ENCODE measurements around the gene ZBTB38. TPM values are rescaled to one million over a fixed set of nuclear protein-coding genes. Genes with fewer than 3 reads are reported as not detected.
A peak's percentile ranks its signal among the peaks of the same experiment; 100 is the strongest.

ZBTB38 gene
- total RNA-seq, 5 donors from 2014 or later (not counting 1 experiment from before 2014, with no cell fraction given) = 38.7 to 72.3 (median 58.2) TPM

DNA sequence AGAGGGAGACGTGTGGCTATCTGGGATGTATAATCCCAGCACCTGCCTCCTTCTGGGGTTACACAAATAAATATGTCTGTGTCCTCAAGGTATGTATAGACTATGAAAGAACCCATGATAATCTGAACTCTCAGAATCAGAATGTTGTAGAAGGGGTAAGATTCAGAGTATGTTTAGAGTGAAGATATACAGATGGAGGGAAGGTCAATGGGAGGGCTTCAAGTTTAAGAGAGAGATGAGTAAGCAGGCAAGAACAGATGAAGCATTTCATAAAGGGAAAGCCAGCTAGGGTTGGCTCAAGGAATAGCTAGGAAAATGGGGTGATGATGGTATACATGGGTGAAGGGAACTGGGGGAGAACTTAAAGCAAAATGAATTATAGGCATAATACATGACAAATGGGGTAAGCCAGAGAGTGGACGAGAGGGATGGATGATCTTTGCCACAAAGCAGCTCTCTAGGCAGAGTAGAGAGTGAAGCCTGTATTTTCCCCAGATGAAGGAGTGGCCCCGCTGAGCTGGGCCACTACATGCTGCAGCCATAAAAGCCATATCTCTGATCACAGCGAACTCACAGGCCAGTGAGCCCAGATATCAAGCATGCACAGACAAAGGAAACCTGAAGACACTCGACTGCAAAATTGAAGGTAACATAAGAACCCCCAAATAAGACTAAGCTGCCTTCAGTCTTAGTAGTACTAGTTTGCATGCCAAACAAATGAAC lies 15.9 kb upstream of the ZBTB38 start:
- H3K4me1 Mint-ChIP-seq = no peaks in the 10 kb centered on the region
- ChIA-PET CTCF (interaction anchor here (0.6 to 1.1 kb wide), 4 partner anchors 8 to 892 kb away, joined by 3 to 4 read pairs (median 4); no protein-coding TSS in a partner anchor), POLR2A (interaction anchor here (0.7 kb wide), 4 partner anchors 10 to 361 kb away, joined by 3 to 10 read pairs (median 9); no protein-coding TSS in a partner anchor)
- H3K4me1 ChIP-seq (ENCODE audit: control insufficient read depth in 1 of 2, extremely low read depth in 1 of 2, insufficient read depth in 2 of 2, low read length in 2 of 2) = no peaks in the 10 kb centered on the region
- peaks cover 6 to 8% of the 10 kb centered on the region in 2 donors for H3K27me3 Mint-ChIP-seq
- no peaks in the 10 kb centered on the region for H3K36me3 ChIP-seq (ENCODE audit: control insufficient read depth in 2 of 2, extremely low read depth in 1 of 2, insufficient read depth in 1 of 2, low read length in 1 of 2)
- peaks cover 0 to 5% (median 5%) of the 10 kb centered on the region in 3 donors for H3K9me3 Mint-ChIP-seq
- no peak overlapping the region for H3K27ac Mint-ChIP-seq
- no peak overlapping the region for H3K27ac ChIP-seq (ENCODE audit: low read length)
- no peak for ATAC-seq (replicated peaks in 1 of 4)
- no peak overlapping the region for H3K4me3 ChIP-seq (ENCODE audit: control insufficient read depth in 1 of 2, extremely low read depth in 1 of 2, low read length in 1 of 2)
- no peaks in the 10 kb centered on the region for H3K9me3 ChIP-seq
- H3K27me3 ChIP-seq (replicated peaks in 1 of 2; ENCODE audit: control insufficient read depth in 2 of 2, extremely low read depth in 1 of 2, insufficient read depth in 2 of 2, low read length in 1 of 2) = no peaks in the 10 kb centered on the region
- no peak overlapping the region for H3K4me3 Mint-ChIP-seq
- no peak for DNase-seq
- WGBS (ENCODE audit: insufficient coverage) = 93% methylated on average over 3 of the region's 5 CpGs
- H3K36me3 Mint-ChIP-seq = no peaks in the 10 kb centered on the region

DNA sequence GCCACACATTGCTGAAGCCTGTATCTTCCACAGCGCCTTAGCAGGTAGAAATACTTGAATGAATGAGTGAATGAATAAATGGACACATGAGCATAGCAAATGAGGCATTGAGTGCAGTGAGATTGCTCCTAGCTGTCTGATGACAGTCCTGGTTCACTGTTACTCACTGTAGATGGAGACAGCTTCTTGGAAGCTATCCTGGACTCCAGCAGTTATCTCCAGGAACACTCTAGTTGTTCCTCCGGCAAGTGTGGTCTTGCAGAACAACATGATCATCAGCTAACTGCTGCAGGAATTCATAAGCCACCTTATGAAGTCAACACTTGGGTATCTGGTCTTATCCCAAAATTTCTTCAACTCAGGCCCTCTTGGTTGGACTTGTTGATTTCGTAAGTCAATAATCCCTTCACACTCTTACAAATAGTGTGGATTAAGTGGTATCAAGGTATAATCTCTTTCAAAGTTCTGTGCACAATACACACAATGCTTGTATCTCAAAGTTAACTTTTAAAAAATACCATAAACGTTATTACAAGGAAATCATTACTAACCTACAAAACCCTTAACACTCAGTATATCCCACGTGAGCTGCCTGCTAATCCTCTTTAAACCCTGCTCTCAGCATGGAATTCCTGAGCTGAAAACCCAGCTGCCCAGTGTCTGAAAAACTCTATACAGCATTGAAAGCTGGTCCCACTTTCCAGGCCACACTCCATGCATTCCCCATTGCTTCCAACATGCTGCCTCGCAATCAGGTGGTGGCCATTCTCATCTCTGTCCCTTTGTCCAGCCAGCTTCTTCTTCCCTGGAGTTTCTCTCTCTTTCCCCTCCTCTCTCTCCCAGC lies 14.4 kb upstream of the ZBTB38 start:
- POLR2A ChIA-PET = no interaction called here
- no peak for ATAC-seq (replicated peaks in 1 of 4)
- CTCF ChIA-PET = no interaction called here
- Mint-ChIP-seq H3K27me3 (peaks cover 6 to 8% of the 10 kb centered on the region in 2 donors), H3K36me3 (no peaks in the 10 kb centered on the region), H3K27ac (no peak overlapping the region), H3K4me1 (no peaks in the 10 kb centered on the region), H3K4me3 (no peak overlapping the region), H3K9me3 (peaks cover 0 to 5% (median 5%) of the 10 kb centered on the region in 3 donors)
- Histone ChIP-seq H3K27ac (ENCODE audit: low read length) (no peak overlapping the region), H3K9me3 (no peaks in the 10 kb centered on the region), H3K4me3 (ENCODE audit: control insufficient read depth in 1 of 2, extremely low read depth in 1 of 2, low read length in 1 of 2) (no peak overlapping the region), H3K36me3 (ENCODE audit: control insufficient read depth in 2 of 2, extremely low read depth in 1 of 2, insufficient read depth in 1 of 2, low read length in 1 of 2) (no peaks in the 10 kb centered on the region), H3K4me1 (ENCODE audit: control insufficient read depth in 1 of 2, extremely low read depth in 1 of 2, insufficient read depth in 2 of 2, low read length in 2 of 2) (no peaks in the 10 kb centered on the region), H3K27me3 (replicated peaks in 1 of 2; ENCODE audit: control insufficient read depth in 2 of 2, extremely low read depth in 1 of 2, insufficient read depth in 2 of 2, low read length in 1 of 2) (no peaks in the 10 kb centered on the region)
- WGBS (ENCODE audit: insufficient coverage) = 87% methylated on average over 4 of the region's 6 CpGs
- DNase-seq = no peak

GRCh38 chr3:141354517-141354916 lies 13.8 kb upstream of the ZBTB38 start:
- Mint-ChIP-seq H3K36me3 (no peaks in the 10 kb centered on the region), H3K9me3 (peaks cover 0 to 2% (median 2%) of the 10 kb centered on the region in 3 donors), H3K27me3 (peaks cover 4 to 5% of the 10 kb centered on the region in 2 donors), H3K4me1 (no peaks in the 10 kb centered on the region), H3K4me3 (no peak overlapping the region), H3K27ac (no peak overlapping the region)
- ChIA-PET POLR2A (no interaction called here), CTCF (no interaction called here)
- Histone ChIP-seq H3K36me3 (ENCODE audit: control insufficient read depth in 2 of 2, extremely low read depth in 1 of 2, insufficient read depth in 1 of 2, low read length in 1 of 2) (no peaks in the 10 kb centered on the region), H3K4me3 (ENCODE audit: control insufficient read depth in 1 of 2, extremely low read depth in 1 of 2, low read length in 1 of 2) (no peak overlapping the region), H3K27ac (ENCODE audit: low read length) (no peak overlapping the region), H3K27me3 (replicated peaks in 1 of 2; ENCODE audit: control insufficient read depth in 2 of 2, extremely low read depth in 1 of 2, insufficient read depth in 2 of 2, low read length in 1 of 2) (no peaks in the 10 kb centered on the region), H3K4me1 (ENCODE audit: control insufficient read depth in 1 of 2, extremely low read depth in 1 of 2, insufficient read depth in 2 of 2, low read length in 2 of 2) (no peaks in the 10 kb centered on the region), H3K9me3 (no peaks in the 10 kb centered on the region)
- no peak for DNase-seq
- no peak for ATAC-seq (replicated peaks in 1 of 4)
- WGBS (ENCODE audit: insufficient coverage) = 100% methylated on average over 2 of the region's 3 CpGs

DNA sequence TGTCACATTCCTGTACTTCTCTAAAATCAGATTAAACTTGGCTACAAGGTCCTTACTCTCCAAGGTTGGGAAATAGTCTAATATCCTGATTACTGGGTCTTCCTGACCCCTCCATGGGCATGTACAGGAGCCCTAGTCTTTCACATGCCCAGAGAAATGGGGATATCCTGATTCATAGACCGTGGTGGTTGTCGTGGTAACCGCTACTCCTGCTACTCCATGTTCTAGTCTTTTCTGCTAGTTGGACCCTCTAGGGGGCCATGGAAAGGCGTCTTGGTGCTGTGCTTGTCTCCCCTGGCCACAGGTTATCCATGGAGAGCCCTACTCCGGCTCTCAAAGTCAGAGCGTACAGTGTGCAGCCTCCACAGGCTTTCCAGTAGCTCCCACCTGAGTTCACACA lies 13.1 kb upstream of the ZBTB38 start:
- no peaks in the 10 kb centered on the region for H3K36me3 Mint-ChIP-seq
- H3K9me3 Mint-ChIP-seq = no peaks in the 10 kb centered on the region
- Histone ChIP-seq H3K36me3 (ENCODE audit: control insufficient read depth in 2 of 2, extremely low read depth in 1 of 2, insufficient read depth in 1 of 2, low read length in 1 of 2) (no peaks in the 10 kb centered on the region), H3K4me1 (ENCODE audit: control insufficient read depth in 1 of 2, extremely low read depth in 1 of 2, insufficient read depth in 2 of 2, low read length in 2 of 2) (no peaks in the 10 kb centered on the region), H3K4me3 (ENCODE audit: control insufficient read depth in 1 of 2, extremely low read depth in 1 of 2, low read length in 1 of 2) (no peak overlapping the region), H3K27ac (ENCODE audit: low read length) (no peak overlapping the region), H3K27me3 (replicated peaks in 1 of 2; ENCODE audit: control insufficient read depth in 2 of 2, extremely low read depth in 1 of 2, insufficient read depth in 2 of 2, low read length in 1 of 2) (no peaks in the 10 kb centered on the region), H3K9me3 (no peaks in the 10 kb centered on the region)
- POLR2A ChIA-PET = no interaction called here
- H3K4me1 Mint-ChIP-seq = no peaks in the 10 kb centered on the region
- 78% methylated on average over 5 of the region's 6 CpGs for WGBS (ENCODE audit: insufficient coverage)
- H3K4me3 Mint-ChIP-seq = no peak overlapping the region
- peaks cover 3 to 4% of the 10 kb centered on the region in 2 donors for H3K27me3 Mint-ChIP-seq
- no peak for ATAC-seq (replicated peaks in 1 of 4)
- CTCF ChIA-PET = no interaction called here
- DNase-seq = no peak
- H3K27ac Mint-ChIP-seq = no peak overlapping the region

DNA sequence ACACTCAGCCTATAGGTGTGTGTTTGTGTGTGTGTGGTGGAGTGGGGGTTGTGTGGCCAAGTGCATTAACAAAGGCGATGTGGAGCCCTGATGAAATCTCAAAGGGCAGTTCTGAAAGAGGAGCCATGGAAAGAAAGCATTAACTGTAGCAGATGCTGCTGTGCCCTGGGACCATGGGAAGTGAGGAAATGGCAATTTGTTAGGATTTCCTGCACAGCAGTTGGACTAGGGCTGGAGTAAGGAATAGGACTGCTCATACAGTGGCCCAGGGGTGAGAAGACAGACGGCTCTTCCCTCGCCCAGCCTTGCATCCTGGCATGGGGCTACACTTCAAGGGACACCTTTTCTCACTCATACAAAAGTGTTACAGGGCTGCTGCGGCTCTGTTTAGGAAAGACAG lies 12.3 kb upstream of the ZBTB38 start:
- ATAC-seq (replicated peaks in 1 of 4) = no peak
- Mint-ChIP-seq H3K4me3 (no peak overlapping the region), H3K9me3 (no peaks in the 10 kb centered on the region), H3K36me3 (no peaks in the 10 kb centered on the region), H3K4me1 (peaks cover 0 to 5% (median 4%) of the 10 kb centered on the region in 3 donors), H3K27ac (no peak overlapping the region), H3K27me3 (peaks cover 3 to 4% of the 10 kb centered on the region in 2 donors)
- Histone ChIP-seq H3K27ac (ENCODE audit: low read length) (no peak overlapping the region), H3K4me3 (ENCODE audit: control insufficient read depth in 1 of 2, extremely low read depth in 1 of 2, low read length in 1 of 2) (no peak overlapping the region), H3K36me3 (ENCODE audit: control insufficient read depth in 2 of 2, extremely low read depth in 1 of 2, insufficient read depth in 1 of 2, low read length in 1 of 2) (no peaks in the 10 kb centered on the region), H3K4me1 (ENCODE audit: control insufficient read depth in 1 of 2, extremely low read depth in 1 of 2, insufficient read depth in 2 of 2, low read length in 2 of 2) (peaks cover 0 to 2% of the 10 kb centered on the region in 2 experiments), H3K27me3 (replicated peaks in 1 of 2; ENCODE audit: control insufficient read depth in 2 of 2, extremely low read depth in 1 of 2, insufficient read depth in 2 of 2, low read length in 1 of 2) (no peaks in the 10 kb centered on the region), H3K9me3 (no peaks in the 10 kb centered on the region)
- 71% methylated on average over 1 of the region's 4 CpGs for WGBS (ENCODE audit: insufficient coverage)
- POLR2A ChIA-PET = no interaction called here
- DNase-seq = no peak
- CTCF ChIA-PET = no interaction called here

DNA sequence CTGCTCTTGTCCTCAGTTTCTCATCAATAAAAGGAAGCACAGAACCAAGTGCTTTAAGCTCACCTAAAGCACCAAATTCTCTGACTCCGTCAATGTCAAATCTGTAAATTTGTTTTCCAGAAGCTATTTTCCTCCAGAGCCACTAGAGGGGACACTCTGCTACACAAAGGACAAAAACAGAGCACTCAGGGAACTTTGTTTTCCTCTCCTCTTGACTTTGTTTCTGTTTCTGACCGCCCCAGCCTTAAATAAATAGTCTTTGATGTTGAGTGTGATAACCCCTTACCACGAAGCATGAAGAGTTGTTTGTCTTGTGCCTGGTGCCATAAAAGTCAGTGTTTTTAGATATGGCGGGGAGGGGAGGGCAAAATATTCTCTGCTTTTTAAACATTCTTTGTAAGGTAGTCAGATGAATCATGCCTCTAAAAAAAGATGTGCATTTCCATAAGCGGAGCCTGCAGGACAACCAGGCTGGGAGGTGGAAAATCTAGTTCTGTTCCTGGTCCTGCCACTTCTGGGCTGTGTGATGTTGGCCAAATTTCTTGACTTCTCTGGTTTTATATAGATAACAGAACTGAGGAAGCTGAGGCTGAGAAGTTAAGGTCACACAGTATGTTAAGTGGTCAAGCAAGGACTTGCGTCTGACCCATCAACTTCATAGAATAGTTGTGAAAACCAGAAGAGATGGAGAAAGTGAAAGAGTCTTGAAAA lies 7.3 kb upstream of the ZBTB38 start:
- Mint-ChIP-seq H3K27me3 (peaks cover 0 to 3% of the 10 kb centered on the region in 2 donors), H3K27ac (peak overlapping the region in 1 of 2 donors; percentile 71), H3K4me1 (peaks cover 0 to 8% (median 6%) of the 10 kb centered on the region in 3 donors), H3K4me3 (peak overlapping the region in 1 of 3 donors; percentile 22), H3K9me3 (peaks cover 0 to 3% (median 0%) of the 10 kb centered on the region in 3 donors), H3K36me3 (no peaks in the 10 kb centered on the region)
- Histone ChIP-seq H3K27me3 (replicated peaks in 1 of 2; ENCODE audit: control insufficient read depth in 2 of 2, extremely low read depth in 1 of 2, insufficient read depth in 2 of 2, low read length in 1 of 2) (no peaks in the 10 kb centered on the region), H3K4me3 (ENCODE audit: control insufficient read depth in 1 of 2, extremely low read depth in 1 of 2, low read length in 1 of 2) (no peak overlapping the region), H3K9me3 (no peaks in the 10 kb centered on the region), H3K27ac (ENCODE audit: low read length) (no peak overlapping the region), H3K36me3 (ENCODE audit: control insufficient read depth in 2 of 2, extremely low read depth in 1 of 2, insufficient read depth in 1 of 2, low read length in 1 of 2) (no peaks in the 10 kb centered on the region), H3K4me1 (ENCODE audit: control insufficient read depth in 1 of 2, extremely low read depth in 1 of 2, insufficient read depth in 2 of 2, low read length in 2 of 2) (peaks cover 0 to 4% of the 10 kb centered on the region in 2 experiments)
- CTCF ChIA-PET = interaction anchor here (0.5 to 4.3 kb wide), 37 partner anchors 8 to 637 kb away, joined by 3 to 43 read pairs (median 4); partner anchors contain the start of gene PXYLP1 (in 1 of the 2)
- WGBS (ENCODE audit: insufficient coverage) = 58% methylated on average over 2 of the region's 6 CpGs
- POLR2A ChIA-PET = interaction anchor here in 1 of 2 donors (0.5 to 0.6 kb wide), 2 partner anchors 15 to 368 kb away, joined by 3 read pairs; no protein-coding TSS in a partner anchor
- DNase-seq (peak in 2 of 35 experiments; percentile 14 to 68), ATAC-seq (replicated peaks in 1 of 4) (peak; percentile 52 to 74 (median 67))
